Measurements from ENCODE around the gene GIGYF2.

DNA sequence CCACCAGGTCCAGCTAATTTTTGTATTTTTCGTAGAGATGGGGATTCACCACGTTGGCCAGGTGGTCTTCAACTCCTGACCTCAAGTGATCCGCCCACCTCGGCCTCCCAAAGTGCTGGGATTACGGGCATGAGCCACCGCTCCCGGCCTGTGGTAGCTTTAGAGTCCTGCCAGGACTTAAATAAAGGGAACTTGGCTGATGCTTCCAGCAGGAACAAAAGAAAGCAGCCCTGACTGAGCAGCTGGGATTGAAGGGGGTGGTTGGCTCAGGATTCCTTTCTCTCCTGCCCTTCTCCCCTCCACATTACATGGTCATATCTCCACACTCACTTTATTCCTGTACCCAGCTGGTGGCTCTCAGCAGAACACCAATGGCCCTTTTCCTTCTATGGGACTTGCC, 43.7 kb upstream of the GIGYF2 start:
- TF ChIP-seq, protein P1, sequence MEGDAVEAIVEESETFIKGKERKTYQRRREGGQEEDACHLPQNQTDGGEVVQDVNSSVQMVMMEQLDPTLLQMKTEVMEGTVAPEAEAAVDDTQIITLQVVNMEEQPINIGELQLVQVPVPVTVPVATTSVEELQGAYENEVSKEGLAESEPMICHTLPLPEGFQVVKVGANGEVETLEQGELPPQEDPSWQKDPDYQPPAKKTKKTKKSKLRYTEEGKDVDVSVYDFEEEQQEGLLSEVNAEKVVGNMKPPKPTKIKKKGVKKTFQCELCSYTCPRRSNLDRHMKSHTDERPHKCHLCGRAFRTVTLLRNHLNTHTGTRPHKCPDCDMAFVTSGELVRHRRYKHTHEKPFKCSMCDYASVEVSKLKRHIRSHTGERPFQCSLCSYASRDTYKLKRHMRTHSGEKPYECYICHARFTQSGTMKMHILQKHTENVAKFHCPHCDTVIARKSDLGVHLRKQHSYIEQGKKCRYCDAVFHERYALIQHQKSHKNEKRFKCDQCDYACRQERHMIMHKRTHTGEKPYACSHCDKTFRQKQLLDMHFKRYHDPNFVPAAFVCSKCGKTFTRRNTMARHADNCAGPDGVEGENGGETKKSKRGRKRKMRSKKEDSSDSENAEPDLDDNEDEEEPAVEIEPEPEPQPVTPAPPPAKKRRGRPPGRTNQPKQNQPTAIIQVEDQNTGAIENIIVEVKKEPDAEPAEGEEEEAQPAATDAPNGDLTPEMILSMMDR (IDR thresholded peaks at IDR 0.05): no peak
- TF ChIP-seq POLR2A (IDR thresholded peaks at IDR 0.05) (no peak), EP300 (IDR thresholded peaks at IDR 0.05) (no peak)
